ENCODE results near the gene ZNF597. TPM values are rescaled to one million over a fixed set of nuclear protein-coding genes. Genes with fewer than 3 reads are reported as not detected.
A peak's percentile ranks its signal among the peaks of the same experiment; 100 is the strongest.

ZNF597 gene
- total and polyA plus RNA-seq, 10 of the 15 experiments (the other 5 are each of a cell fraction or from before 2014, with no cell fraction given): 0.80 to 2.8 (median 2.0) TPM

GRCh38 chr16:3434373-3434772, 8.9 kb downstream of the ZNF597 start (continued):
- TF ChIP-seq, protein P1, sequence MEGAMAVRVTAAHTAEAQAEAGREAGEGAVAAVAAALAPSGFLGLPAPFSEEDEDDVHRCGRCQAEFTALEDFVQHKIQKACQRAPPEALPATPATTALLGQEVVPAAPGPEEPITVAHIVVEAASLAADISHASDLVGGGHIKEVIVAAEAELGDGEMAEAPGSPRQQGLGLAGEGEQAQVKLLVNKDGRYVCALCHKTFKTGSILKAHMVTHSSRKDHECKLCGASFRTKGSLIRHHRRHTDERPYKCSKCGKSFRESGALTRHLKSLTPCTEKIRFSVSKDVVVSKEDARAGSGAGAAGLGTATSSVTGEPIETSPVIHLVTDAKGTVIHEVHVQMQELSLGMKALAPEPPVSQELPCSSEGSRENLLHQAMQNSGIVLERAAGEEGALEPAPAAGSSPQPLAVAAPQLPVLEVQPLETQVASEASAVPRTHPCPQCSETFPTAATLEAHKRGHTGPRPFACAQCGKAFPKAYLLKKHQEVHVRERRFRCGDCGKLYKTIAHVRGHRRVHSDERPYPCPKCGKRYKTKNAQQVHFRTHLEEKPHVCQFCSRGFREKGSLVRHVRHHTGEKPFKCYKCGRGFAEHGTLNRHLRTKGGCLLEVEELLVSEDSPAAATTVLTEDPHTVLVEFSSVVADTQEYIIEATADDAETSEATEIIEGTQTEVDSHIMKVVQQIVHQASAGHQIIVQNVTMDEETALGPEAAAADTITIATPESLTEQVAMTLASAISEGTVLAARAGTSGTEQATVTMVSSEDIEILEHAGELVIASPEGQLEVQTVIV (IDR thresholded peaks at IDR 0.05; ENCODE audit: borderline replicate concordance, partially characterized antibody): no peak
- TF ChIP-seq, protein P2, sequence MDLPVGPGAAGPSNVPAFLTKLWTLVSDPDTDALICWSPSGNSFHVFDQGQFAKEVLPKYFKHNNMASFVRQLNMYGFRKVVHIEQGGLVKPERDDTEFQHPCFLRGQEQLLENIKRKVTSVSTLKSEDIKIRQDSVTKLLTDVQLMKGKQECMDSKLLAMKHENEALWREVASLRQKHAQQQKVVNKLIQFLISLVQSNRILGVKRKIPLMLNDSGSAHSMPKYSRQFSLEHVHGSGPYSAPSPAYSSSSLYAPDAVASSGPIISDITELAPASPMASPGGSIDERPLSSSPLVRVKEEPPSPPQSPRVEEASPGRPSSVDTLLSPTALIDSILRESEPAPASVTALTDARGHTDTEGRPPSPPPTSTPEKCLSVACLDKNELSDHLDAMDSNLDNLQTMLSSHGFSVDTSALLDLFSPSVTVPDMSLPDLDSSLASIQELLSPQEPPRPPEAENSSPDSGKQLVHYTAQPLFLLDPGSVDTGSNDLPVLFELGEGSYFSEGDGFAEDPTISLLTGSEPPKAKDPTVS (IDR thresholded peaks at IDR 0.05; ENCODE audit: low read depth, low read length): no peak
- no peak for TF ChIP-seq PBX3 (IDR thresholded peaks at IDR 0.05; ENCODE audit: insufficient replicate concordance, low read depth, low read length)
- TF ChIP-seq NR2C2 (IDR thresholded peaks at IDR 0.05; ENCODE audit: borderline replicate concordance, control insufficient read depth, insufficient read length, low read depth): no peak
- no peak for TF ChIP-seq KDM1A (IDR thresholded peaks at IDR 0.05; ENCODE audit: borderline replicate concordance)
- no peak for TF ChIP-seq RAD51 (IDR thresholded peaks at IDR 0.05)

GRCh38 chr16:3431779-3432219, 11.5 kb downstream of the ZNF597 start:
- CTCF ChIA-PET: no interaction called here
- Histone ChIP-seq H3K4me1 (ENCODE audit: control insufficient read depth, insufficient read depth, low read length) (no peaks in the 10 kb centered on the region), H3K27ac (ENCODE audit: control insufficient read depth, insufficient read depth) (no peak overlapping the region), H3K4me3 (peak overlapping the region; percentile 17; the same call in 1 of the 2 replicates), H4K20me1 (ENCODE audit: control insufficient read depth, insufficient read depth) (no peaks in the 10 kb centered on the region), H3K27me3 (replicated peaks in 1 of 2; ENCODE audit: control insufficient read depth in 2 of 2, insufficient read depth in 2 of 2, low read length in 1 of 2) (no peaks in the 10 kb centered on the region), H3K79me2 (ENCODE audit: control insufficient read depth, insufficient read depth, low read length) (no peaks in the 10 kb centered on the region), H3K9ac (ENCODE audit: control insufficient read depth, insufficient read depth, low read length) (no peak overlapping the region), H3K36me3 (ENCODE audit: control insufficient read depth in 2 of 2, insufficient read depth in 2 of 2, low read length in 1 of 2) (no peaks in the 10 kb centered on the region; a peak in 3 of 4 replicates), H3K9me3 (replicated peaks; ENCODE audit: control insufficient read depth, insufficient read depth, low read length) (peaks cover 3% of the 10 kb centered on the region; the same call in 2 of the 3 replicates), H3K4me2 (ENCODE audit: control insufficient read depth, insufficient read depth) (peak overlapping the region; percentile 60), H2AFZ (ENCODE audit: control insufficient read depth, low read depth, low read length) (peak overlapping the region; percentile 45)
- ATAC-seq (no peak), DNase-seq (ENCODE audit: low read depth, low spot score) (no peak), FAIRE-seq (no peak)
- POLR2A ChIA-PET: no interaction called here
- WGBS (ENCODE audit: insufficient coverage, insufficient replicate concordance, low lambda C conversion rate, missing lambda C conversion rate): 62% methylated on average over 26 of the region's 26 CpGs
- SMC1A ChIA-PET (ENCODE audit: uncharacterized antibody, unreplicated experiment): interaction anchor here (0.7 kb wide), 1 partner anchor 13 kb away, joined by 3 read pairs; no protein-coding TSS in a partner anchor
- BruUV-seq (replicated peaks): no TSS peak
- RAD21 ChIA-PET (ENCODE audit: unreplicated experiment): no interaction called here
- in situ Hi-C loops (cut with MboI) (no loop called here), intact Hi-C loops (cut with micrococcal nuclease; ENCODE audit: unreplicated experiment) (no loop called here)
- no peak for TF ChIP-seq IRF3 (IDR thresholded peaks at IDR 0.05)
- TF ChIP-seq RUNX3 (IDR thresholded peaks at IDR 0.05; ENCODE audit: low read length): peak; percentile 59
- 0 out of 2 replicates have a peak, but pooled peaks have one; percentile 37 for TF ChIP-seq IRF4 (IDR thresholded peaks at IDR 0.05; ENCODE audit: low read depth, low read length)
- TF ChIP-seq HDAC2 (IDR thresholded peaks at IDR 0.05): no peak
- TF ChIP-seq ZSCAN29 (IDR thresholded peaks at IDR 0.05): no peak
- no peak for TF ChIP-seq BMI1 (IDR thresholded peaks at IDR 0.05; ENCODE audit: borderline replicate concordance)
- TF ChIP-seq, protein P3, sequence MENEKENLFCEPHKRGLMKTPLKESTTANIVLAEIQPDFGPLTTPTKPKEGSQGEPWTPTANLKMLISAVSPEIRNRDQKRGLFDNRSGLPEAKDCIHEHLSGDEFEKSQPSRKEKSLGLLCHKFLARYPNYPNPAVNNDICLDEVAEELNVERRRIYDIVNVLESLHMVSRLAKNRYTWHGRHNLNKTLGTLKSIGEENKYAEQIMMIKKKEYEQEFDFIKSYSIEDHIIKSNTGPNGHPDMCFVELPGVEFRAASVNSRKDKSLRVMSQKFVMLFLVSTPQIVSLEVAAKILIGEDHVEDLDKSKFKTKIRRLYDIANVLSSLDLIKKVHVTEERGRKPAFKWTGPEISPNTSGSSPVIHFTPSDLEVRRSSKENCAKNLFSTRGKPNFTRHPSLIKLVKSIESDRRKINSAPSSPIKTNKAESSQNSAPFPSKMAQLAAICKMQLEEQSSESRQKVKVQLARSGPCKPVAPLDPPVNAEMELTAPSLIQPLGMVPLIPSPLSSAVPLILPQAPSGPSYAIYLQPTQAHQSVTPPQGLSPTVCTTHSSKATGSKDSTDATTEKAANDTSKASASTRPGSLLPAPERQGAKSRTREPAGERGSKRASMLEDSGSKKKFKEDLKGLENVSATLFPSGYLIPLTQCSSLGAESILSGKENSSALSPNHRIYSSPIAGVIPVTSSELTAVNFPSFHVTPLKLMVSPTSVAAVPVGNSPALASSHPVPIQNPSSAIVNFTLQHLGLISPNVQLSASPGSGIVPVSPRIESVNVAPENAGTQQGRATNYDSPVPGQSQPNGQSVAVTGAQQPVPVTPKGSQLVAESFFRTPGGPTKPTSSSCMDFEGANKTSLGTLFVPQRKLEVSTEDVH (IDR thresholded peaks at IDR 0.05; ENCODE audit: low read depth, partially characterized antibody): no peak
- no peak for TF ChIP-seq RBBP5 (conservative IDR thresholded peaks at IDR 0.05)
- TF ChIP-seq CBX5 (IDR thresholded peaks at IDR 0.05; ENCODE audit: low read depth): 0 out of 2 replicates have a peak, but pooled peaks have one; percentile 52
